Chondrocyte (in vitro differentiated cells): Measurements from ENCODE around the gene TMPRSS6. TPM values are rescaled to one million over a fixed set of nuclear protein-coding genes. Genes with fewer than 3 reads are reported as not detected.

Experiments used
- DNase-seq: peaks from one replicate; pipeline ENCODE4 v3.0.0; 2021; ENCODE audit warnings: mixed read lengths, low spot score
- H3K27ac Mint-ChIP-seq: one replicate; pipeline ENCODE4 v1.8.0; 2021; ENCODE audit warnings: mild to moderate bottlenecking, moderate library complexity, mixed read lengths; ENCODE audit not compliant: unreplicated experiment
- H3K27me3 Mint-ChIP-seq: 2 replicates; pipeline ENCODE4 v1.8.0; 2021; ENCODE audit warnings: low read depth, mixed read lengths
- H3K36me3 Mint-ChIP-seq: 2 replicates; pipeline ENCODE4 v1.8.0; 2021; ENCODE audit warnings: low read depth, mixed read lengths
- H3K4me1 Mint-ChIP-seq: 2 replicates; pipeline ENCODE4 v1.8.0; 2021; ENCODE audit warnings: low read depth, mild to moderate bottlenecking, mixed read lengths
- H3K4me3 Mint-ChIP-seq: one replicate; pipeline ENCODE4 v1.8.0; 2021; ENCODE audit warnings: mild to moderate bottlenecking, moderate library complexity, mixed read lengths; ENCODE audit not compliant: unreplicated experiment
- H3K9me3 Mint-ChIP-seq: 2 replicates; pipeline ENCODE4 v1.8.0; 2021; ENCODE audit warnings: low read depth, mixed read lengths
- CTCF ChIP-seq: fragments of 200-600 bp; sonication (generic); IDR thresholded peaks from 2 replicates; pipeline ENCODE4 v1.5.0; 2021; ENCODE audit warnings: antibody characterized with exemption, mild to moderate bottlenecking, moderate library complexity
- total RNA-seq: library from RNA; stranded (reverse); gene quantifications from 3 replicates; pipeline ENCODE4 v1.2.1, GENCODE V29; 2021

TMPRSS6 gene
- total RNA-seq, 1 donor from 2014 or later: not detected

- Mint-ChIP-seq H3K27ac (no peak overlapping the region), H3K4me3 (no peak overlapping the region), H3K9me3 (no peaks in the 10 kb centered on the region), H3K27me3 (no peaks in the 10 kb centered on the region), H3K36me3 (peaks cover 12% of the 10 kb centered on the region), H3K4me1 (peaks cover 12% of the 10 kb centered on the region)
- TF ChIP-seq CTCF: no peak
- DNase-seq: no peak
Observed at GRCh38 chr22:37053310-37054055, 56.0 kb downstream of the TMPRSS6 start.

- Mint-ChIP-seq H3K9me3 (no peaks in the 10 kb centered on the region), H3K27me3 (no peaks in the 10 kb centered on the region), H3K36me3 (peaks cover 10% of the 10 kb centered on the region), H3K4me3 (peak overlapping the region; percentile 71), H3K4me1 (peaks cover 12% of the 10 kb centered on the region), H3K27ac (no peak overlapping the region)
- no peak for DNase-seq
- TF ChIP-seq CTCF: no peak
Observed at GRCh38 chr22:37052386-37053309, 56.9 kb downstream of the TMPRSS6 start.

GRCh38 chr22:37051391-37052385 is 57.8 kb downstream of the TMPRSS6 start, which contains the start of gene KCTD17:
Gene KCTD17, plus strand, starts transcription at chr22:37051742. Its CDS starts 19 bp downstream, at chr22:37051761.
- Mint-ChIP-seq H3K9me3 (no peaks in the 10 kb centered on the region), H3K4me1 (peaks cover 12% of the 10 kb centered on the region), H3K36me3 (peaks cover 7% of the 10 kb centered on the region), H3K27me3 (no peaks in the 10 kb centered on the region), H3K27ac (no peak within 1 kb of the TSS), H3K4me3 (peak within 1 kb of the TSS; percentile 71)
- no peak for TF ChIP-seq CTCF
- no peak for DNase-seq

GRCh38 chr22:37050913-37051312 is 58.6 kb downstream of the TMPRSS6 start:
- H3K9me3 Mint-ChIP-seq: no peaks in the 10 kb centered on the region
- peaks cover 12% of the 10 kb centered on the region for H3K4me1 Mint-ChIP-seq
- no peak overlapping the region for H3K27ac Mint-ChIP-seq
- no peaks in the 10 kb centered on the region for H3K27me3 Mint-ChIP-seq
- TF ChIP-seq CTCF: no peak
- H3K4me3 Mint-ChIP-seq: peak overlapping the region; percentile 38
- H3K36me3 Mint-ChIP-seq: peaks cover 2% of the 10 kb centered on the region
- no peak for DNase-seq
